ENCODE results near the gene COL25A1. TPM values are rescaled to one million over a fixed set of nuclear protein-coding genes. Genes with fewer than 3 reads are reported as not detected.

Gene COL25A1
- total RNA-seq, 1 experiment from 2014 or later, result 10.4 TPM

GRCh38 chr4:108982402-108983185 lies 319.9 kb downstream of the COL25A1 start:
- no peak for DNase-seq (ENCODE audit: low read depth, low spot score)
- in situ Hi-C loops (cut with HindIII; ENCODE audit: low pct_unique_long_range_greater_than_20kb, low sequenced_read_pairs), result no loop called here

GRCh38 chr4:108980455-108981239 lies 321.8 kb downstream of the COL25A1 start:
- in situ Hi-C loops (cut with HindIII; ENCODE audit: low pct_unique_long_range_greater_than_20kb, low sequenced_read_pairs), result no loop called here
- no peak for DNase-seq (ENCODE audit: low read depth, low spot score)

GRCh38 chr4:108979759-108980158 lies 322.7 kb downstream of the COL25A1 start:
- DNase-seq (ENCODE audit: low read depth, low spot score), result no peak
- in situ Hi-C loops (cut with HindIII; ENCODE audit: low pct_unique_long_range_greater_than_20kb, low sequenced_read_pairs), result no loop called here

GRCh38 chr4:108978066-108978465 lies 324.4 kb downstream of the COL25A1 start:
- in situ Hi-C loops (cut with HindIII; ENCODE audit: low pct_unique_long_range_greater_than_20kb, low sequenced_read_pairs), result no loop called here
- DNase-seq (ENCODE audit: low read depth, low spot score), result no peak

GRCh38 chr4:108972613-108973283 lies 329.7 kb downstream of the COL25A1 start:
- DNase-seq (ENCODE audit: low read depth, low spot score), result no peak
- in situ Hi-C loops (cut with HindIII; ENCODE audit: low pct_unique_long_range_greater_than_20kb, low sequenced_read_pairs), result no loop called here

DNA sequence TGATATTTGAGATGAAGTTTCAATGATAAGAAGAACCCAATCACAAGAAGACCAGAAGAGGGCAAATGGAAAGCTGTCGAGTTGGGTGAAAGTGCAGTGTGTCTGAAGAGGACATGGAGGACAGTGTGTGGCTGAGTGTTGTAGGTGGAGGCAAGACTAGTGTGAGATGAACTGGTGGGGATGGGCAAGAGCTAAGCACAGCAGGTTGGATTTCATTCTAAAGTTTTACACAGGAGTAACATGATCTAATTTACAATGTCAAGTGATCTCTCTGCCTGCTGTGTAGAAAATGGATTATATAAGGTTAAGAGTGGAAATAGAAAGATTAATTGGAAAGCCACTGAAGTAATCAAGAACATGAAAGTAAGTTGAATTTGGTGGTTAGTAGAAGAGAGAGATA lies 331.0 kb downstream of the COL25A1 start:
- DNase-seq (ENCODE audit: low read depth, low spot score), result no peak
- in situ Hi-C loops (cut with HindIII; ENCODE audit: low pct_unique_long_range_greater_than_20kb, low sequenced_read_pairs), result no loop called here

DNA sequence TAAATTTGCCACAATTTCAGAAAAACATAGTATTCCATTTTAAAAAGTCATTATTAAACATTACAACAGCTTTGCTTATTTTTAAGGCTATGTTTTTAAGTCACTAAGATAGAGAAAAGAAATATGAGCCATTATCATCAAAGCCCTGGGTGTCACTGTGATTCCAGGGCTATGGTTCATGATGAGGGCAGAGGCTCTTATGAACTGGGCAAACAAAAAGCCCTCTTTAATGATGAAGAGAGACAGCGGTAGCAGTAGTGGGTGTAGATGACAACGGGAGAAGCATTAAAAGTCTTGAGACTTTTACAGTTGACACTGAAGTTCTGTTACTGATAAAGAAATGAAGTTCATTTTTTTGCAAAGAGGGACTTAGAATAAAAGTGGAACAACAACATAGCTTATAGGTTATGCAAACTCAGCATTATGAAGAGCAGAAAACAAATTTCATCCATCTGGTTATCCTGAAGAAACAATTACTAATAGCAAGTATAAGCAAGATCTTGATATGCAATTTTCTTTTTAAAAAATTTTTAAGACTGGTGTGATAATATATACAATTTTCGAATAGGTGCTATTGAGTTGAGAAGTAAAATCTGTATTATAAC lies 336.9 kb downstream of the COL25A1 start:
- in situ Hi-C loops (cut with HindIII; ENCODE audit: low pct_unique_long_range_greater_than_20kb, low sequenced_read_pairs), result no loop called here
- no peak for DNase-seq (ENCODE audit: low read depth, low spot score)

DNA sequence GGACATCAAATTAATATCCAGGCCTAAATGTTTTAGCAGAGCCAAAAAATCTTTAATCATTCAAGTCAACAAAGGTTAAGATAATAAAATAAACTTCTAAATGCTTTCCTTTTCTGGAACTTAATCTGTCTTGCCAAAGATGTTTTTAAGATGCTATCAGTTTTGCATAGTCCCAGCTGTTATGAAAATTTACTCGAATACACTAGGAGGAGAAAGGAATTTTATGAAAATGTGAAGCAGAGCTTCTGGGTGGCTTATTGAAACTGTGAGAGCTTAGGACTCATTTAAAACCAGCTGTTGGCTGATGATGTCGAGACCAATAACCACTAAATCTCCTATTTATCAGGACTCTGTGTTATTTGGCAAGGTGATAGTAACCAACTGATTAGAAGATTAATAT lies 337.4 kb downstream of the COL25A1 start:
- DNase-seq (ENCODE audit: low read depth, low spot score), result no peak
- in situ Hi-C loops (cut with HindIII; ENCODE audit: low pct_unique_long_range_greater_than_20kb, low sequenced_read_pairs), result no loop called here

GRCh38 chr4:108963910-108964309 lies 338.5 kb downstream of the COL25A1 start:
- DNase-seq (ENCODE audit: low read depth, low spot score), result no peak
- in situ Hi-C loops (cut with HindIII; ENCODE audit: low pct_unique_long_range_greater_than_20kb, low sequenced_read_pairs), result no loop called here

DNA sequence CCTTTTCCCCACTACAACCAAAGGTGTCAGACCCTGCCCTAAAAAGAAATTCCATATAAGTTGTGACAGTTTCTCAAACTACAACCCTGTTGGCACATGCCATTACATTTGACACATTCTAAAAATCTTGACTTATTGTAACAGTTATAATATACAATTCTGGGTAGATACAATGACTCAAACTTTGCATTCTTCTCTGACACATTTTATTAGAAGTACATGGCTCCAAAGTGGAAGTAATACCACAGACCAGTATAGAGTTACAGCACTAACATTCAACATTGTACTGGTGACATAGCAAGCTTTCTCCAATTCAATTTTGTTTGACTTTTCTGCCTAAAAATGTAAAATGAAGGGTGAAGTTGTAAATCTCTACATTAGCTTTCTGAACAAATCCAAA lies 343.0 kb downstream of the COL25A1 start:
- DNase-seq (ENCODE audit: low read depth, low spot score), result no peak
- in situ Hi-C loops (cut with HindIII; ENCODE audit: low pct_unique_long_range_greater_than_20kb, low sequenced_read_pairs), result no loop called here

DNA sequence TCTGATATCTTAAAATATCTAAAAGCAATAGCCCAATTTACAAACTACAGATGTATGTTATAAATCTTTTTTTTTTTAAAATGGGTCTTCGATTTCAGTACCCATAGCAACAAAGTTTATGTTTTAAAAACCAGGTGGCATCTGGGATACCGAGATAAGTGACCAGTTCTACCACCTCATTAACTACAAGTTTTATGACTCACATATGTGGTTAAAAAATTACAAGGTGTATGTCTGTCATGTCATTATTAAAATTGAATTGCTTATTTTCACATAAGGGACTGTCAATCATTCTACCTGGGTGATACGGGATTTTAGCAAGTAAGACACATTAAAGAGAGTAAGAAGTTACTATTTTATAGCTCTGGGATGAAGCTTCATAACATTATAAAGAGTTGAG lies 347.6 kb downstream of the COL25A1 start:
- in situ Hi-C loops (cut with HindIII; ENCODE audit: low pct_unique_long_range_greater_than_20kb, low sequenced_read_pairs), result no loop called here
- no peak for DNase-seq (ENCODE audit: low read depth, low spot score)

- peak; percentile 68 for DNase-seq (ENCODE audit: low read depth, low spot score)
These were observed 348.5 kb downstream of the COL25A1 start for GRCh38 chr4:108953941-108954340.

DNA sequence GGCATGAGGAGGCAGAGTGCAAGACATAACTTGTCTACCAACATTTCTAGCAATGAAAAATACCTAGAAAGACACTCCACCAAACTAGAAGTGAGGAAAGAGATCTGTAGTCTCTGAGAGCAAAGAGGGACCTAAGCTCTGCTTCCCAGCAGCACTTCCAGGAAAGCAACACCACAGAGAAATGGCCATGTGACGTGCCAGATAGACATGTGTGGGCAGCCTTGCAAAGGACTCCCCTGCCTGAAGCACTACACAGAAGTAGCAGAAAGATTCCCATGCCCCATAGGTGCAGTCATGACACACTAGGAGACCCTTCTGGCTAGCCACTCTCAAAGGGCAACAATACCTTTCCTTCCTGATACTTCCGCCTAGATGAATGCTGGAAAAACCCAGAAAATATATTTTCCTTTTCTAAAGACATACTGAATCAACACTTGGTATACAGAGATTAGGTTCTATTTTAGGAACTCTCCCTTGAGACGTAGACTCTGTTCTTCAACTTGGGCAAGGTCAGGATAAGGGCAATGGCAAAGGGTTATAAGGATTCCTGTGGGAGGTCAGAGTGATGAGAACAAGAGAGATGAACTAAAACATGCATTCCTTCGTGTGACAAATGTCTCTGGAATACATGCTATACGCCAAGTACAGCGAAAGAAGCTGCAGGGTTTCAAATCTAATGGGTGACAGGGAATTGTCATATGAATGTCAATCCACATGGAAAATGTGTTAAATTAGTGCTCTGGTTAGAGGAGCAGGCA lies 352.1 kb downstream of the COL25A1 start:
- DNase-seq (ENCODE audit: low read depth, low spot score), result no peak
- in situ Hi-C loops (cut with HindIII; ENCODE audit: low pct_unique_long_range_greater_than_20kb, low sequenced_read_pairs), result no loop called here

More at GRCh38 chr4:108953941-108954340, 348.5 kb downstream of the COL25A1 start:
- in situ Hi-C loops (cut with HindIII; ENCODE audit: low pct_unique_long_range_greater_than_20kb, low sequenced_read_pairs), result no loop called here

DNA sequence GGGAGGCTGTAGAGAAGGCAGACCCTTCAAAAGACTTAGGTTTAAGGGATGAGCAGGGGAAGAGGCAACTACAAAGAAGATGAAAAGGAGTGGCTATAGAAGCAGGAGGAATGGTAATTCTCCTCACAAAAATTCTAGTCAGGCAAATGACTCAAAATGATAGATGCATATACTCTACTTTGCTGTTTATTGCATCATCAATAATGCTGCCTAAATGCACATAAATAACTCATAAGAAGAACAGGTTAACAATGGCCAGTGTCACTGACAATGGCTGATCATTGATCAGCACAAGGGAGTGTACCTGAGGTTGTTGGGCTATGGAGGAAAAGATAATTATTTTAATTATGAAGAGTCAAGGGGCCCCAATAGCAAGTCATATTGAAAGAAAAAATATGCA lies 354.9 kb downstream of the COL25A1 start:
- DNase-seq (ENCODE audit: low read depth, low spot score), result no peak
- in situ Hi-C loops (cut with HindIII; ENCODE audit: low pct_unique_long_range_greater_than_20kb, low sequenced_read_pairs), result no loop called here

GRCh38 chr4:108946237-108946636 lies 356.2 kb downstream of the COL25A1 start:
- in situ Hi-C loops (cut with HindIII; ENCODE audit: low pct_unique_long_range_greater_than_20kb, low sequenced_read_pairs), result no loop called here
- no peak for DNase-seq (ENCODE audit: low read depth, low spot score)

DNA sequence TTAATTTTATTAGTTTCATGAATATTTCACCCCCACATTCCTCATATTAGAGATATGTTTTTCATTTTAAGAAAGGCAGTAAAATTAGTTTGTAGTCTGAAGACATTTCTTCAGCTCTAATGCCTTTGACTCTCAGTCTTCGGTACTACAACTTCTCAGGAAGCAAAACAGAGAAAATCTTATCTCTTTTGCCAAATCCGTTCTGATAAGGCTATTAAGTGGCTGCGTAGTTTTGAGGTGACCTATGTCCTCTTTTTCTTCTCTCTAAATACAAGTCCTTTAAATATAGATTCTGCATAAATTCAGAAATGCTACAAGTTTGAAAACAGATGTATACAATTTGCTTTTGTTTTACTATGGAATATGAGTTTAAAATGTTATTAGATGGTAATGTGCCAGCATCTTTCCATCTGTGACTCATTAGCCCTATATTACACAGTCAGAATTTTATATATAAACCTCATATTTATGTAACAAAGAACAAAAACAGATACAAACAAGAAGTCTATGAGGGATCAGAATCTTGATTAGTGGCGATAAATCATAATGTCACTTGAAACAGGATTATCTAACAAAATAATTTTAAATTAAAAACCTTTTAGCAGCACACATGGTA lies 358.4 kb downstream of the COL25A1 start:
- in situ Hi-C loops (cut with HindIII; ENCODE audit: low pct_unique_long_range_greater_than_20kb, low sequenced_read_pairs), result no loop called here
- DNase-seq (ENCODE audit: low read depth, low spot score), result no peak

GRCh38 chr4:108943371-108943770 lies 359.1 kb downstream of the COL25A1 start:
- in situ Hi-C loops (cut with HindIII; ENCODE audit: low pct_unique_long_range_greater_than_20kb, low sequenced_read_pairs), result no loop called here
- DNase-seq (ENCODE audit: low read depth, low spot score), result no peak

Measured in SK-MEL-5 (cell line).